SU-DHL-6 (cell line): ENCODE measurements around the gene DENND2A.

Experiments used
- EZH2phosphoT487 ChIP-seq: fragments of 200-600 bp; sonication (generic), shearing (Covaris generic); conservative IDR thresholded peaks from 2 replicates; pipeline ENCODE4 v1.6.1; 2018; ENCODE audit warnings: mild to moderate bottlenecking, antibody characterized with exemption, low read length, moderate library complexity, mixed read lengths
- TF ChIP-seq, protein P1 (sequence below): fragments of 200-600 bp; sonication (generic); IDR thresholded peaks from one replicate; pipeline ENCODE4 v1.5.1; 2017; ENCODE audit warnings: antibody characterized with exemption, mild to moderate bottlenecking, low read length, moderate library complexity; ENCODE audit not compliant: insufficient read depth, poor library complexity, severe bottlenecking

DNA sequence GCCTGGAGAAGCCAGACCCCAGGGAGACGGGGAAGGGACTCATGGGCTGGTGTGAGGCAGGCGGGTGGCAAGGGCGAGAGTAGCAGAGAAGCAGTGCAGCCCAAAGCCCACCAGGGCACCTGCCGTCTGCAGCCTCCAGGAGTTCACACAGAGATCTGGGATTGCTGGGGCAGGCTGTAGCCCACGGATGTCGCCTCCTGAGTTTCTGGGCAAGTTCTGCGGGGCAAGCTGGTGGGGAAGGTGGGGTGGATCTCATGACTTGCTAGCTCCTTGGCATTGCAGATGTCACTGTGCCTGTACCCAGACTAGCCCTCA is 38.2 kb upstream of the DENND2A start:
- TF ChIP-seq, protein P1, sequence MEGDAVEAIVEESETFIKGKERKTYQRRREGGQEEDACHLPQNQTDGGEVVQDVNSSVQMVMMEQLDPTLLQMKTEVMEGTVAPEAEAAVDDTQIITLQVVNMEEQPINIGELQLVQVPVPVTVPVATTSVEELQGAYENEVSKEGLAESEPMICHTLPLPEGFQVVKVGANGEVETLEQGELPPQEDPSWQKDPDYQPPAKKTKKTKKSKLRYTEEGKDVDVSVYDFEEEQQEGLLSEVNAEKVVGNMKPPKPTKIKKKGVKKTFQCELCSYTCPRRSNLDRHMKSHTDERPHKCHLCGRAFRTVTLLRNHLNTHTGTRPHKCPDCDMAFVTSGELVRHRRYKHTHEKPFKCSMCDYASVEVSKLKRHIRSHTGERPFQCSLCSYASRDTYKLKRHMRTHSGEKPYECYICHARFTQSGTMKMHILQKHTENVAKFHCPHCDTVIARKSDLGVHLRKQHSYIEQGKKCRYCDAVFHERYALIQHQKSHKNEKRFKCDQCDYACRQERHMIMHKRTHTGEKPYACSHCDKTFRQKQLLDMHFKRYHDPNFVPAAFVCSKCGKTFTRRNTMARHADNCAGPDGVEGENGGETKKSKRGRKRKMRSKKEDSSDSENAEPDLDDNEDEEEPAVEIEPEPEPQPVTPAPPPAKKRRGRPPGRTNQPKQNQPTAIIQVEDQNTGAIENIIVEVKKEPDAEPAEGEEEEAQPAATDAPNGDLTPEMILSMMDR = no peak
- no peak for TF ChIP-seq EZH2phosphoT487
